Measurements from ENCODE around the gene ISG20L2. TPM values are rescaled to one million over a fixed set of nuclear protein-coding genes. Genes with fewer than 3 reads are reported as not detected.

ISG20L2 gene
- total RNA-seq, 1 experiment from 2014 or later, result 33.2 TPM

DNA sequence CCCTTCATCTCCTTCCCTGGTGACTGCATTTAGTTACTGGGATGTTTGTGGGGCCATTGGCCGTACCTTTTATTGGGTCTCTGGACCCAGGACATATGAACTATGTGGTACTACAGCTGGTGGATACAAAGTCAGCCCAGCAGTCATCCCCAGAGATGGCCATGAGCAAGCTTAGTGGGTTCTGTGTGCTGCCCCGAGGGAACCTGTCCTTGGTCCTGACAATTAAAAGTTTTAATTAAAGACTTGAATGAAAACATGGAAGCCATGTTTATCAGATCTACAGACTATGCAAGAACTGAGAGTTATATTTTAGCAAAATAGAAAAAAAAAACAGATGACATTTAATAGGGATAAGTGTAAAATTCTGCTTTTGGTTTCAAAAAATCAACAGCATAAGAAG lies 48.5 kb downstream of the ISG20L2 start:
- Histone ChIP-seq H3F3A (ENCODE audit: insufficient read depth, low read depth) (peaks cover 14% of the 10 kb centered on the region), H3K4me1 (replicated peaks; ENCODE audit: insufficient read depth) (peaks cover 25% of the 10 kb centered on the region), H3K79me2 (ENCODE audit: low read depth) (no peaks in the 10 kb centered on the region), H3K36me3 (ENCODE audit: low read depth) (no peaks in the 10 kb centered on the region), H3K27me3 (ENCODE audit: insufficient read depth, low read depth) (peaks cover 14% of the 10 kb centered on the region; the same call in 1 of the 2 replicates), H3K4me3 (no peak overlapping the region), H3K27ac (no peak overlapping the region), H4K20me1 (ENCODE audit: insufficient read depth) (no peaks in the 10 kb centered on the region), H3K9me3 (ENCODE audit: insufficient read depth, low read depth) (no peaks in the 10 kb centered on the region), H3K9me2 (ENCODE audit: insufficient read depth) (no peaks in the 10 kb centered on the region), H3K4me2 (no peak overlapping the region), H2AFZ (no peak overlapping the region)
- TF ChIP-seq EZH2 (IDR thresholded peaks at IDR 0.05; ENCODE audit: low read depth), result no peak
- TF ChIP-seq, protein P1, sequence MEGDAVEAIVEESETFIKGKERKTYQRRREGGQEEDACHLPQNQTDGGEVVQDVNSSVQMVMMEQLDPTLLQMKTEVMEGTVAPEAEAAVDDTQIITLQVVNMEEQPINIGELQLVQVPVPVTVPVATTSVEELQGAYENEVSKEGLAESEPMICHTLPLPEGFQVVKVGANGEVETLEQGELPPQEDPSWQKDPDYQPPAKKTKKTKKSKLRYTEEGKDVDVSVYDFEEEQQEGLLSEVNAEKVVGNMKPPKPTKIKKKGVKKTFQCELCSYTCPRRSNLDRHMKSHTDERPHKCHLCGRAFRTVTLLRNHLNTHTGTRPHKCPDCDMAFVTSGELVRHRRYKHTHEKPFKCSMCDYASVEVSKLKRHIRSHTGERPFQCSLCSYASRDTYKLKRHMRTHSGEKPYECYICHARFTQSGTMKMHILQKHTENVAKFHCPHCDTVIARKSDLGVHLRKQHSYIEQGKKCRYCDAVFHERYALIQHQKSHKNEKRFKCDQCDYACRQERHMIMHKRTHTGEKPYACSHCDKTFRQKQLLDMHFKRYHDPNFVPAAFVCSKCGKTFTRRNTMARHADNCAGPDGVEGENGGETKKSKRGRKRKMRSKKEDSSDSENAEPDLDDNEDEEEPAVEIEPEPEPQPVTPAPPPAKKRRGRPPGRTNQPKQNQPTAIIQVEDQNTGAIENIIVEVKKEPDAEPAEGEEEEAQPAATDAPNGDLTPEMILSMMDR (conservative IDR thresholded peaks at IDR 0.05), result no peak
- intact Hi-C loops (cut with micrococcal nuclease; ENCODE audit: unreplicated experiment), result no loop called here
- CTCF ChIA-PET, result interaction anchor here (0.6 to 0.7 kb wide), 2 partner anchors 41 to 55 kb away, joined by 3 read pairs; no protein-coding TSS in a partner anchor
- BruUV-seq (replicated peaks), result no TSS peak
- POLR2A ChIA-PET (ENCODE audit: unreplicated experiment), result interaction anchor here (0.6 to 0.8 kb wide), 2 partner anchors 46 to 48 kb away, joined by 3 to 9 read pairs; partner anchors contain the start of gene METTL25B
- no peak for DNase-seq

DNA sequence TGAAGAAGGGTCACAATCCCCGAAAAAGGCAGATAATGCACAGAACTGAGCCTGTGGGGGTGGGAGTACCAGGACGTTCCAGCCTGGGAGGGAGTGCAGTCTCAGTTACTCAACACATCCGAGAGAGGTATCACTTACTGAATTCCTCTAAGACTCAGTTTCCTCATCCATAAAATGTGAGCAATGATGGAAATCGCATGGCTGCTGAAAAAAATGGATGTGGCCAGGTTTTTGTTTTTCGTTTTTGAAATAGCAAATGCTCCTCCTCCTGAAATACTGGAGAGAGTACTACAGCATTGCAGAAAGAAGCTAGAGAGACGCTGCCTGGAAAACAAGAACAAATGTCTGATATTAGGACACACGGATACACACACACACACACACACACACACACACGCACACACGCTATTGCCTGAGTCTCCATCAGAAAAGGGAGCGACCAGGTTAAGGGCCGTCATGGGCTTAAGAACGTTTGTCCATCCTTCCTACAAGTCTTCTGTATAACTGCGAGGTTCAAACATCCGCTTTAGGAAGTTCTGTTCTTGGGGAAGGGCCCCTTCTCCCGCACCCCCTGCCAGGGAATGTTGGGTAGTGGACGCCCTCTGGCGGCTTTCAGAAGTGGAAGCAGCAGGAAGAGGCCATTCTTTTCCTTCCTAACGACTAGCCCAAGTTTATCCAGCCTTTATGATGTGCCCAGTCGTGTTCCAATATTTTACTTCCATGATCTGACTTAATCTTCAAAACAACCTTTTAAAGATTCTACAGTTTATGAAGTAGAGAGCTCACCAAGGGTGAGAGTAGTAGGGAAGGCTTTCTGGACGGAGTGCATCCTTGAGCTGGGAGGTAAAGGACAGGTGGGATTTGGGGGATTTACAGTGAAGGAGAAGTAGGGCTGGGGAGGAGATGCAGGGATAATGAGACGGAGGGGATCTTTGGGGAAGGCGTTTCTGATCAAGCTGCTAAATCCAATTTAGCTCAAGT lies 50.7 kb downstream of the ISG20L2 start:
- H3F3A ChIP-seq (ENCODE audit: insufficient read depth, low read depth), result no peaks in the 10 kb centered on the region; the same call in 1 of the 2 replicates
- BruUV-seq (replicated peaks), result no TSS peak
- peak overlapping the region; percentile 76 for H3K4me2 ChIP-seq
- H3K4me1 ChIP-seq (replicated peaks; ENCODE audit: insufficient read depth), result peaks cover 9% of the 10 kb centered on the region
- H3K9me3 ChIP-seq (ENCODE audit: insufficient read depth, low read depth), result no peaks in the 10 kb centered on the region
- no peaks in the 10 kb centered on the region for H3K9me2 ChIP-seq (ENCODE audit: insufficient read depth)
- ChIA-PET CTCF (interaction anchor here (0.6 to 2.4 kb wide), 9 partner anchors 12 to 349 kb away, joined by 3 to 11 read pairs (median 4); no protein-coding TSS in a partner anchor), POLR2A (ENCODE audit: unreplicated experiment) (interaction anchor here (0.6 to 1.0 kb wide), 2 partner anchors 12 to 17 kb away, joined by 3 to 12 read pairs; no protein-coding TSS in a partner anchor)
- H3K4me3 ChIP-seq, result peak overlapping the region; percentile 39; the same call in 1 of the 2 replicates
- intact Hi-C loops (cut with micrococcal nuclease; ENCODE audit: unreplicated experiment), result loop anchor here (1.0 to 2.0 kb wide), 4 partner anchors 18 to 93 kb away; no protein-coding TSS in a partner anchor
- no peak overlapping the region; the same call in 1 of the 2 replicates for H2AFZ ChIP-seq
- H3K79me2 ChIP-seq (ENCODE audit: low read depth), result no peaks in the 10 kb centered on the region
- peak in 1 of 2 experiments; percentile 56 for DNase-seq
- H3K27ac ChIP-seq, result no peak overlapping the region
- peaks cover 24% of the 10 kb centered on the region for H3K27me3 ChIP-seq (ENCODE audit: insufficient read depth, low read depth)
- H3K36me3 ChIP-seq (ENCODE audit: low read depth), result no peaks in the 10 kb centered on the region
- no peaks in the 10 kb centered on the region for H4K20me1 ChIP-seq (ENCODE audit: insufficient read depth)
- TF ChIP-seq, protein P1 (conservative IDR thresholded peaks at IDR 0.05), result peak; percentile 91
- no peak for TF ChIP-seq EZH2 (IDR thresholded peaks at IDR 0.05; ENCODE audit: low read depth)
